PC-3 (cell line): ENCODE measurements around the gene TSKU. TPM values are rescaled to one million over a fixed set of nuclear protein-coding genes. Genes with fewer than 3 reads are reported as not detected.

Source experiments
- ATAC-seq: fragments of 200-7000 bp; cut with Tn5 transposase; 2 replicates; pipeline ENCODE4 v1.9.1; 2020; ENCODE audit warnings: mild to moderate bottlenecking, moderate library complexity
- BruUV-seq: library from RNA; stranded (reverse); fragments of 400-500 nt; replicated peaks from 2 replicates; lab custom pipeline; 2021; lab: Mats Ljungman, UMichigan
- CTCF ChIA-PET: fragments of 300-600 bp; sonication (Branson Sonifier 250); formaldehyde crosslinking; loops from one replicate; lab custom pipeline; 2022; ENCODE audit warnings: antibody characterized with exemption; lab: Charles Lee
- POLR2A ChIA-PET: fragments of 300-600 bp; sonication (Branson Sonifier 250); formaldehyde crosslinking; loops from one replicate; lab custom pipeline; 2022; ENCODE audit warnings: antibody characterized with exemption; ENCODE audit not compliant: unreplicated experiment; lab: Charles Lee
- DNase-seq: peaks from one replicate; pipeline ENCODE4 v3.0.0-alpha.2; 2015
- H2AFZ ChIP-seq: fragments of 300-600 bp; sonication (generic); 2 replicates; pipeline ENCODE4 v1.6.0; 2016; ENCODE audit warnings: antibody characterized with exemption, low read length
- H3F3A ChIP-seq: fragments of 300-600 bp; sonication (generic); one replicate; pipeline ENCODE4 v1.6.0; 2017; ENCODE audit warnings: antibody characterized with exemption, low read length, control low read depth, mild to moderate bottlenecking; ENCODE audit not compliant: unreplicated experiment
- H3K27ac ChIP-seq: fragments of 300-600 bp; sonication (generic); 2 replicates; pipeline ENCODE4 v1.5.1; 2016; ENCODE audit warnings: mild to moderate bottlenecking, low read length
- H3K27me3 ChIP-seq: fragments of 300-600 bp; sonication (generic); 2 replicates; pipeline ENCODE4 v1.6.1; 2016; ENCODE audit warnings: low read length, mixed read lengths
- H3K36me3 ChIP-seq: fragments of 300-600 bp; sonication (generic); 2 replicates; pipeline ENCODE4 v1.6.1; 2016; ENCODE audit warnings: low read depth, mixed run types, low read length, mixed read lengths
- H3K4me1 ChIP-seq: fragments of 300-600 bp; sonication (generic); 2 replicates; pipeline ENCODE4 v1.5.1; 2016; ENCODE audit warnings: low read length; ENCODE audit not compliant: insufficient read depth
- H3K4me2 ChIP-seq: fragments of 300-600 bp; sonication (generic); 2 replicates; pipeline ENCODE4 v1.6.0; 2016; ENCODE audit warnings: low read length
- H3K4me3 ChIP-seq: fragments of 300-600 bp; sonication (generic); 2 replicates; pipeline ENCODE4 v1.5.1; 2016; ENCODE audit warnings: mild to moderate bottlenecking, low read length, mixed read lengths
- H3K79me2 ChIP-seq: fragments of 300-600 bp; sonication (generic); 2 replicates; pipeline ENCODE4 v1.6.1; 2017; ENCODE audit warnings: low read length, mixed read lengths
- H3K9ac ChIP-seq: fragments of 300-600 bp; sonication (generic); 2 replicates; pipeline ENCODE4 v1.6.0; 2016; ENCODE audit warnings: mild to moderate bottlenecking, low read length
- H3K9me2 ChIP-seq: fragments of 300-600 bp; sonication (generic); replicated peaks from 2 replicates; pipeline ENCODE4 v1.6.1; 2016; ENCODE audit warnings: mixed run types, low read length, mixed read lengths
- H3K9me3 ChIP-seq: fragments of 300-600 bp; sonication (generic); 2 replicates; pipeline ENCODE4 v1.6.1; 2016; ENCODE audit warnings: low read length, mixed read lengths
- H4K20me1 ChIP-seq: fragments of 300-600 bp; sonication (generic); 2 replicates; pipeline ENCODE4 v1.6.1; 2016; ENCODE audit warnings: low read length, mixed read lengths
- CTCF ChIP-seq: fragments of 300-600 bp; sonication (generic); conservative IDR thresholded peaks from 2 replicates; pipeline ENCODE4 v1.5.1; 2017; ENCODE audit warnings: antibody characterized with exemption, low read depth, mild to moderate bottlenecking, low read length
- EZH2 ChIP-seq: fragments of 300-600 bp; sonication (generic); IDR thresholded peaks from one replicate; pipeline ENCODE4 v1.6.1; 2017; ENCODE audit warnings: antibody characterized with exemption, mild to moderate bottlenecking, low read length; ENCODE audit not compliant: unreplicated experiment
- EZH2phosphoT487 ChIP-seq: fragments of 300-600 bp; sonication (generic); IDR thresholded peaks from 2 replicates; pipeline ENCODE4 v1.6.1; 2018; ENCODE audit warnings: mild to moderate bottlenecking, antibody characterized with exemption, low read length, borderline replicate concordance
- intact Hi-C: fragments of 100-400 bp; cut with micrococcal nuclease; formaldehyde crosslinking; loops from 2 replicates; pipeline ENCODE4 v1.9.0; 2023
- total RNA-seq: library from RNA; depleted of rRNA; stranded (reverse); fragments of >200 nt; gene quantifications from 2 replicates; pipeline ENCODE4 v1.2.3, GENCODE V29; 2014

Gene TSKU
- total RNA-seq, 1 experiment from 2014 or later, result 32.1 TPM

- Histone ChIP-seq H3K9ac (no peak overlapping the region), H3K4me3 (no peak overlapping the region), H3K36me3 (no peaks in the 10 kb centered on the region), H3K79me2 (no peaks in the 10 kb centered on the region), H3K9me3 (no peaks in the 10 kb centered on the region), H4K20me1 (no peaks in the 10 kb centered on the region), H3K9me2 (no peaks in the 10 kb centered on the region), H3K4me1 (no peaks in the 10 kb centered on the region), H3K27me3 (no peaks in the 10 kb centered on the region), H3K27ac (no peak overlapping the region), H3K4me2 (no peak overlapping the region), H3F3A (no peaks in the 10 kb centered on the region), H2AFZ (no peak overlapping the region)
- no TSS peak for BruUV-seq
- intact Hi-C loops, result no loop called here
- DNase-seq (no peak), ATAC-seq (no peak)
- TF ChIP-seq EZH2phosphoT487 (no peak), EZH2 (no peak), CTCF (no peak)
- POLR2A ChIA-PET, result no interaction called here
- CTCF ChIA-PET, result no interaction called here
Measured at GRCh38 chr11:76736773-76737495, 46.2 kb upstream of the TSKU start.

- BruUV-seq, result no TSS peak
- Histone ChIP-seq H3K27me3 (no peaks in the 10 kb centered on the region), H3K9me3 (no peaks in the 10 kb centered on the region), H3K4me2 (no peak overlapping the region), H3K9me2 (no peaks in the 10 kb centered on the region), H2AFZ (no peak overlapping the region), H3K79me2 (no peaks in the 10 kb centered on the region), H3K36me3 (no peaks in the 10 kb centered on the region), H3F3A (no peaks in the 10 kb centered on the region), H4K20me1 (no peaks in the 10 kb centered on the region), H3K9ac (no peak overlapping the region), H3K4me1 (no peaks in the 10 kb centered on the region), H3K4me3 (no peak overlapping the region), H3K27ac (no peak overlapping the region)
- ChIA-PET CTCF (no interaction called here), POLR2A (no interaction called here)
- DNase-seq (no peak), ATAC-seq (no peak)
- intact Hi-C loops, result no loop called here
- TF ChIP-seq CTCF (no peak), EZH2phosphoT487 (no peak), EZH2 (no peak)
Measured at GRCh38 chr11:76738618-76739240, 44.4 kb upstream of the TSKU start.

GRCh38 chr11:76739798-76740197 lies 43.4 kb upstream of the TSKU start:
- Histone ChIP-seq H3K9ac (no peak overlapping the region), H2AFZ (no peak overlapping the region), H3K4me1 (no peaks in the 10 kb centered on the region), H3F3A (no peaks in the 10 kb centered on the region), H3K79me2 (no peaks in the 10 kb centered on the region), H3K4me2 (no peak overlapping the region), H3K4me3 (no peak overlapping the region), H3K9me2 (no peaks in the 10 kb centered on the region), H4K20me1 (no peaks in the 10 kb centered on the region), H3K27me3 (no peaks in the 10 kb centered on the region), H3K9me3 (no peaks in the 10 kb centered on the region), H3K36me3 (no peaks in the 10 kb centered on the region), H3K27ac (no peak overlapping the region)
- no TSS peak for BruUV-seq
- POLR2A ChIA-PET, result interaction anchor here (0.5 kb wide), 1 partner anchor 45 kb away, joined by 7 read pairs; no protein-coding TSS in a partner anchor
- intact Hi-C loops, result no loop called here
- ATAC-seq (no peak), DNase-seq (no peak)
- TF ChIP-seq EZH2, result no peak
- no peak for TF ChIP-seq EZH2phosphoT487
- TF ChIP-seq CTCF, result no peak
- CTCF ChIA-PET, result interaction anchor here (0.6 kb wide), 2 partner anchors 18 to 60 kb away, joined by 3 to 5 read pairs; no protein-coding TSS in a partner anchor
